Panc1 (cell line): ENCODE measurements around the gene CXorf58.

Experiments
- CTCF ChIP-seq: fragments of 450-650 bp; IDR thresholded peaks from 2 replicates; pipeline ENCODE4 v1.5.1; 2017; ENCODE audit warnings: mild to moderate bottlenecking
- POLR2AphosphoS5 ChIP-seq: IDR thresholded peaks from 2 replicates; pipeline ENCODE4 v1.6.1; 2012; ENCODE audit warnings: mild to moderate bottlenecking, low read depth, low read length, moderate library complexity
- TCF7L2 ChIP-seq: IDR thresholded peaks from 2 replicates; pipeline ENCODE4 v1.6.1; 2011; ENCODE audit warnings: mild to moderate bottlenecking, low read depth, low read length, inconsistent platforms

DNA sequence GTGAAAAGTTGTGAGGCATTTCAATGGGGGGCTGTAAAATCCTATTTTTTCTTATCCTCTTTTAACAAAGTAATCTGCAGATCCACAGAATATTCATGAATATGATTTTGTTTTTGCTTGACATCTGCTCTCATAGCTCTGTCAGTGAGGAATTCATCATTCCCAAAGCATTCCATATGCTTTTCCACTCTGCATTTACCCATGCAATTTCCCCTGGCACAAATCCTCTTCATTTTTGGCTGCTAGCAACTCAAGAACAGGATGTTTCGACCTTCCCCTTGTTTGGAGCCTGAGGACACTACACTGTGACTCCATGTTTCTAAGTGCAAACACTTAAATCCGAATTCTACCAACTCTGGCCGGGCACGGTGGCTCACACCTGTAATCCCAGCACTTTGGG, 70.7 kb downstream of the CXorf58 start:
- TF ChIP-seq CTCF (no peak), TCF7L2 (no peak), POLR2AphosphoS5 (no peak)
